SKM-1 treated with dmso at 0.1 percent for 144 hours (cell line): ENCODE measurements around the gene SH3PXD2A.
"Not testable (repeated sequence)": the region's sequence is repeated elsewhere in the genome, so short reads cannot be mapped to it uniquely, and the experiment has no call there.

Experiments used
- DNase-seq: peaks from one replicate; lab custom pipeline; 2025; ENCODE audit not compliant: unreplicated experiment; lab: John Stamatoyannopoulos, UW

SH3PXD2A gene

GRCh38 chr10:103851261-103851660 lies 4.1 kb downstream of the SH3PXD2A start:
- DNase-seq = no peak

DNA sequence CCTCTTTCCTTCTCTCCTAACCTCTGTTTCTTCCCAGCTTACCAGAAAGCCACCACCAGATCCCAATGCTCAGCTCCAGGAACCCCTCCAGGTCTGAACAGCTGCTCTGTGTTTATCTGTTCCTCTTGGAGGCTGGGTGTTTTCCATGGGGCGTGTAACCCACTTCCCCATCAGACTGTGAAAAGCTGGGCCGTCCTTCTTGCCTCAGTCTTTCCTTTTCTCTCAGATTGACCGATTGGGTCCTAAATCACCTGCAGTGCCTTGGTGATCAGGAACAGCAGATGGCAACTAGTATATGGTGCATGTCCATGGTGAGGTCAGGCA lies 4.8 kb downstream of the SH3PXD2A start:
- peak; percentile 10 for DNase-seq

GRCh38 chr10:103849880-103850571 lies 5.3 kb downstream of the SH3PXD2A start:
- peak; percentile 50 for DNase-seq

DNA sequence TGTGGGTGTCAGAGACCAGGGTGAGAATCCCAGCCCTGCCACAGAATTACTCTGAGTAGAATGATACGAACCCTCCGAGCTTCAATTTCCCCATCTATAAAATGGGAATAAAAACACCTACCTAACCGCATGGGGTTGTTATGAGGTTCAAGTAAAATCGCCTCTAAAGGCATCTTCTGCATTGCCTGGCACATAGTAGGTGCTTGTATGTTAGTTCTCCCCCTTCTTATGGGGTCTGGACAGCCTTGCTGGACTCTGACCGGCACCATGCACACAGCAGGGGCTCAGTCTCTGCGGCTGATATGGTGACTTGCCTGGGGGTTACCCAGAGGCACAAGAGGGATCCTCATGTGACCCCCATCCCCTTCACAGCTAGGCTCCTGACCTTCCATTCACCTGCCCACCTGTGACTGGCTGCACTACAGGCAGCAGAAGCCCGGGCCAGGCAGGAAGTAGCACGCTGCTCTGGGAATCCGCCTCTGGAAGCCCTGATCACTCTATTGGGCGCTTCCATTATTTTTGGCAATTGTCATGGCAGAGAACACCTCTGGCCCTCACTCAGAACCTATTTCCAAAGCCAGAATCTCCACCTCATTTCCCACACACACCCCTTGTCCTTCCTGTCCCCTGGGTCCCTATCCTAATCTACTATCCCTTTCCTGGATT lies 6.0 kb downstream of the SH3PXD2A start:
- DNase-seq = no peak

GRCh38 chr10:103847909-103848468 lies 7.4 kb downstream of the SH3PXD2A start:
- no peak for DNase-seq

DNA sequence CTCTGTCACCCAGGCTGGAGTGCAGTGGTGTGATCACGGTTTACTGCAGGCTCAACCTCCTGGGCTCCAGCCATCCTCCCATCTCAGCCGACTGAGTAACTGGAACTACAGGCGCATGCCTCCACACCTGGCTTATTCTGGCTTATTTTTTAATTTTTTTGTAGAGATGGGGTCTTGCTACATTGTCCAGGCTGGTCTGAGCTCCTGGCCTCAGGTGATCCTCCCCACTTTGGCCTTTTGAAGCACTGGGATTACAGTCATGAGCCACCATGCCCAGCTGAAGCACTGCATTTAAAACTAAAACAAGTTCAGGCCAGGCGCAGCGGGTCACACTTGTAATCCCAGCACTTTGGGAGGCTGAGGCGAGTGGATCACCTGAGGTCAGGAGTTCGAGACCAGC lies 8.0 kb downstream of the SH3PXD2A start:
- no peak for DNase-seq

GRCh38 chr10:103845972-103846371 lies 9.4 kb downstream of the SH3PXD2A start:
- DNase-seq = peak; percentile 54

DNA sequence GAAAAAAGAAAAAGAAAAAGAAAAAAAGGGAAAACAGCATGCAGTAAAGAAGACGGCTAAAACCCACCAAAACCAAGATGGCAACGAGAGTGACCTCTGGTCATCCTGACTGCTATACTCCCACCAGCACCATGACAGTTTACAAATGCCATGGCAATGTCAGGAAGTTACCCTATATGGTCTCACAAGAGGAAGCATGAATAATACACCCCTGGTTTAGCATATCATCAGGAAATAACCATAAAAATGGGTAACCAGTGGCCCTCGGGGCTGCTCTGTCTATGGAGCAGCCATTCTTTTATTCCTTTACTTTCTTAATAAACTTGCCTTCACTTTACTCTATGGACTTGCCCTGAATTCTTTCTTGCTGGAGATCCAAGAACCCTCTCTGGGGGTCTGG lies 10.0 kb downstream of the SH3PXD2A start:
- not testable (repeated sequence) for DNase-seq

DNA sequence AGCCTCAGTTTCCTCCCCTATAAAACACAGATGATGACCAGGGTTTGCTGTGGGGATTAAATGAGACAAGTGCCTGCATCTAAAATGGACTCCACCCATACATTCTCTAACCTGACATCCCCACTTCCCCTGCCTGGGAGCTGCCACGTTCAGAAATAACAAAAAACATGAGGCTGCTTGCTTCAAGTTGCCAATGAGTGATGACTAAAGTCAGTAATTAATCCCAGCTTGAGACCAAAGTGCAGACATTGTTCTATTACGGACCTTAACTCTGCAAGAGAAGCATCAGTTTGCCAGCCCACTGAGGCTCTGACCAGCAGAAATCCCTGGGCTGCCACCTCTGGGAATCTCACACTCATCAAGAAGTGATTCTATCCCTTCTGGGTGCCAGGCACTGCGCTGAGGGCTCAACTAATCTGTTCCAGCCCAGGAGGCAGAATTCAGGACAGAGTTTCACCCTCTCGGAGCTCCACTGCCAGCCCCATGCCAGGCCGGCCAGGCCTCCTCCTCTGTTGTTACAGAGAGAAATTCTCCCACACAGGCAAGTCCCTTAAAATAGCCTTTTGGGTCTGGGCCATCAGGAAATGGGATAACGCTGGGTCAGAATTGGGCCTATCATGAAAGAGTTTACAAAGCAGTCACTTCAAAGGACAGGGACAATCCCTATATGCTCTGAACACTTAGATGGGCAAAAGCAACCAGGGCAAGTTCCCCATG lies 11.4 kb downstream of the SH3PXD2A start:
- DNase-seq = no peak

- no peak for DNase-seq
Observed at GRCh38 chr10:103843045-103843444, 12.3 kb downstream of the SH3PXD2A start.

- no peak for DNase-seq
Observed at GRCh38 chr10:103842605-103843004, 12.8 kb downstream of the SH3PXD2A start.

DNA sequence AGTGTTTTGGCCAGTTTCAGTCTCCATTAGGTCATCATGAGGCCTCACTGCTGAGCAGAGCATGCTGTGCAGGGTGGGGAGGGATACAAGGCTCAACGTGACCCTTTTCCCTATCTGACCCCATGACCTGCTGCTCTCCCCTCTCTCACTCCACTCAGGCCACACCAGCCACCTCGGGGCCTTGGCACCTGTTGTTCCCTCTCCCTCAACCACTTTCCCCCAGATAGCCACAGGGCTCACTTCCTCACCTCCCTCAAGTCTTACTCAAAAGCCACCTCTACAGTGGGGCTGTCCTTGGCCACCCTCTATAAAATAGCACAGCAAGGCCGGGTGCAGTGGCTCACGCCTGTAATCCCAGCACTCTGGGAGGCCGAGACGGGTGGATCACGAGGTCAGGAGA lies 13.9 kb downstream of the SH3PXD2A start:
- DNase-seq = no peak

- DNase-seq = no peak
Observed at GRCh38 chr10:103840740-103841070, 14.7 kb downstream of the SH3PXD2A start.

- DNase-seq = no peak
Observed at GRCh38 chr10:103839872-103840739, 15.3 kb downstream of the SH3PXD2A start.

DNA sequence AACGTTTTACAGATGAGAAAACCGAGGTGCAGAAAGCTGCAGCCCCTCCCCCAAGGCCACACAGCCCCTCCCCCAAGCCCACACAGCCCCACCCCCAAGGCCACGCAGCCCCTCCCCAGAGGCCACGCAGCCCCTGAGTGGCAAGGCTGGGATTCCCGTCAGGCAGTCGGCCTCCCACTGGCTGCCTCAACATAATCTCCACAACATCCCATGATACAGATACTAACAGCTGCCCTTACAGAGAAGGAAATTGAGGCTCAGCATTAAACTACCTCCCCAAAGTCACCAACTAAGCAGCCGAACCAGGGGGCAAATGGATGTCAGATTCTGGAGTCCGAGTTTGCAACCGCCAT lies 15.9 kb downstream of the SH3PXD2A start:
- DNase-seq = no peak

DNA sequence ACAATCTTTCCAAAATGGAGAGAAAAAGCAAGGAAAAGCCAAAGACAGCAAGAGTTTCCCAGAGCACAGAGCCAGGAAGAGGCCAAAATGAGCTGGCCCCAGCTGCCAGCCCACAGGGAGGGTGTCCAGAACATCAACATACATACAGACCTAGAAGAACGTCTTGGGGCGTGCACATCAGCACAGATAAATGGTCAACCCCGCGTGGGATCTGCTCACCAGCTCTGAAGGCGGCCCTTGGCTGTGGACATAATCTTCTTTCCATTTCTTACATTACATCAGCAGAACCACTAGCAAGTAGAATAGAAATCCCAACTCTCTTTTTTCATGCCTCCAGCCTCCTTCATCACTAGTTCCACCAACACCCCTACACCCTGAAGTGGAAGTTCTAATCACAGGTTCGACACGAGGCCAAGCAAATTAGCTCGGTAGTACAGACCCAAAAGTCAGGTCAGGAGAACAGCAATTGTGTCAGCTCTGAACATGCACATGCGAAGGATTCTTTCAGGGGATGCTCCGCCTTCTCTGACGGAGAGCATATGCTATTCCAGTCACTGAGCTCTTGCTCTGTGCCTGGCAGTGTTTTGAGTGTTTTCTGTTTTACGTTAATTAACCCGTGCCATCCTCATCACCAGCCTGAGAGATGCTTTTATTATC lies 16.4 kb downstream of the SH3PXD2A start:
- DNase-seq = no peak

DNA sequence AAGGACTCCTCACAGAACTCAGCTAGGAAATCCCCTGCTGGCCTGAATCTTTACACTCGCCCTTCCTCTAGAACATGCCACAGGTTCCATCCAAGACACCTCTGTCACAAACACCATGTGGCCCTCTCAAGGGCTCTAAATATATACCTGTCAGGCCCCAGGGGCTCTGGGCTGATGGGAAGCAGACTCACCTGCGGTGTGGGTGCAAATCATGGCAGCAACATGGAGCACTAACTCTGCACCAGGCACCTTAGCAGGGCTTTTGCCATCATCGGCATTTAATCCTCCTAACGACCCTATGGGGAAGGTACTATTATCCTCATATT lies 17.3 kb downstream of the SH3PXD2A start:
- no peak for DNase-seq

GRCh38 chr10:103837370-103838069 lies 17.9 kb downstream of the SH3PXD2A start:
- no peak for DNase-seq

DNA sequence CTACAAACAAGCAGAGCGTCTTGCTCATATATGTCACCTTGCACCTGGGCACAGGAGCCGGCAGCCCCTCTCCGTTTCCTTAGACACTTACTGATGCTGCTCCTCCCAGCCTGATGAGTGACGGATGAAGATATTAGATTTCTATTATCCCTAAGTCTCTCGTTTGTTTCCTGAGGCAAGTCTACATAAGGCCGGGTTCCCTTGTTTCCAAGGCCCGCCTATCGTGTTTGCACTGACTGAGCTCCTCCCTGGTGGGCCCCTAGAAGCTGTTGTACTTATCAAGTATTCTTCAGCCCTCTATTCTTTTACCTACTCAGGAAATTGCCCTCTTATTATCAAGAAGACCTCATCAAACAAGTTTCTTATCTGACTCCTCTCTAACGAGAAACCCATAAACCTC lies 18.5 kb downstream of the SH3PXD2A start:
- DNase-seq = no peak

GRCh38 chr10:103836273-103836672 lies 19.1 kb downstream of the SH3PXD2A start:
- DNase-seq = no peak
